Mucosa of descending colon (tissue), 3 donors: ENCODE data around the gene ARID1B. TPM values are rescaled to one million over a fixed set of nuclear protein-coding genes. Genes with fewer than 3 reads are reported as not detected.

ENCODE experiments used
- ATAC-seq: fragments of 200-7000 bp; cut with Tn5 transposase; one replicate; pipeline ENCODE4 v1.9.1; 2020; ENCODE audit warnings: mild to moderate bottlenecking, moderate library complexity
- DNase-seq, 3 donors: peaks; one replicate each; pipeline ENCODE4 v3.0.0-alpha.2; 2020
- H3K36me3 ChIP-seq: fragments of 200-600 bp; one replicate; pipeline ENCODE4 v1.8.0; 2021; ENCODE audit warnings: low read depth, mild to moderate bottlenecking
- H3K4me1 ChIP-seq: fragments of 200-600 bp; one replicate; pipeline ENCODE4 v1.8.0; 2021; ENCODE audit warnings: low read depth, mild to moderate bottlenecking
- H3K4me3 ChIP-seq: fragments of 200-600 bp; one replicate; pipeline ENCODE4 v1.8.0; 2021; ENCODE audit warnings: mild to moderate bottlenecking
- H3K9me3 ChIP-seq: fragments of 200-600 bp; one replicate; pipeline ENCODE4 v1.8.0; 2021; ENCODE audit warnings: mild to moderate bottlenecking
- CTCF ChIP-seq: fragments of 200-600 bp; IDR thresholded peaks from one replicate; pipeline ENCODE4 v1.8.0; 2022; ENCODE audit warnings: antibody characterized with exemption, mild to moderate bottlenecking
- intact Hi-C, 2 donors: fragments of 100-400 bp; cut with DNase I in 1 of 2; cut with micrococcal nuclease in 1 of 2; formaldehyde crosslinking; loops; one replicate each; pipeline versions ENCODE4 v1.11.0 to v1.11.1; 2022; cut with DNase I, micrococcal nuclease
- total RNA-seq, 3 donors: library from RNA; stranded (reverse); fragmentation: NEBNext Ultra II Directional in 2 of 3; extraction: Animal tissue kit (Norgen Biotek cat#: 25700) in 2 of 3; gene quantifications; one replicate each; pipeline versions ENCODE4 v1.2.1 to v1.2.4, GENCODE V29; 2021 to 2023
- donor health status: DM: no; HTN: no; CAD: no; lungs with moderate emphysema.
- donor health status: DM: no; HTN: no; CAD: no.
- donor health status: DM: no; HTN: yes; CAD: no.

ARID1B gene
- total RNA-seq, 3 donors from 2014 or later, result 71.8 to 102 (median 101) TPM

- intact Hi-C loops, result no loop called here
- Histone ChIP-seq H3K9me3 (no peaks in the 10 kb centered on the region), H3K4me3 (no peak overlapping the region), H3K36me3 (peaks cover 6% of the 10 kb centered on the region), H3K4me1 (peaks cover 10% of the 10 kb centered on the region)
- no peak for TF ChIP-seq CTCF
- DNase-seq (no peak), ATAC-seq (no peak)
Measured at GRCh38 chr6:157203312-157203744, 426.1 kb downstream of the ARID1B start.

- Histone ChIP-seq H3K4me3 (no peak overlapping the region), H3K9me3 (no peaks in the 10 kb centered on the region), H3K4me1 (peaks cover 10% of the 10 kb centered on the region), H3K36me3 (peaks cover 6% of the 10 kb centered on the region)
- intact Hi-C loops, result no loop called here
- DNase-seq (no peak), ATAC-seq (no peak)
- TF ChIP-seq CTCF, result no peak
Measured at GRCh38 chr6:157203764-157204163, 426.6 kb downstream of the ARID1B start.

GRCh38 chr6:157205473-157206358 lies 428.5 kb downstream of the ARID1B start:
- peaks cover 5% of the 10 kb centered on the region for H3K36me3 ChIP-seq
- ATAC-seq, result peak; percentile 66

GRCh38 chr6:157206359-157206815 lies 429.2 kb downstream of the ARID1B start:
- ATAC-seq (no peak), DNase-seq (no peak)
- intact Hi-C loops, result no loop called here
- Histone ChIP-seq H3K36me3 (peaks cover 2% of the 10 kb centered on the region), H3K4me1 (peaks cover 10% of the 10 kb centered on the region), H3K4me3 (no peak overlapping the region), H3K9me3 (no peaks in the 10 kb centered on the region)
- TF ChIP-seq CTCF, result no peak

More at GRCh38 chr6:157205473-157206358, 428.5 kb downstream of the ARID1B start:
- Histone ChIP-seq H3K9me3 (no peaks in the 10 kb centered on the region), H3K4me3 (no peak overlapping the region), H3K4me1 (peaks cover 10% of the 10 kb centered on the region)
- intact Hi-C loops, result no loop called here
- TF ChIP-seq CTCF, result no peak
- DNase-seq, result no peak

- H3K4me3 ChIP-seq, result no peak overlapping the region
- H3K4me1 ChIP-seq, result peaks cover 10% of the 10 kb centered on the region
- H3K9me3 ChIP-seq, result no peaks in the 10 kb centered on the region
- DNase-seq, result no peak
- ATAC-seq, result no peak
- no peak for TF ChIP-seq CTCF
- H3K36me3 ChIP-seq, result no peaks in the 10 kb centered on the region
- intact Hi-C loops, result no loop called here
Measured at GRCh38 chr6:157207521-157208076, 430.4 kb downstream of the ARID1B start.
